OCI-LY1 (cell line): ENCODE results near the gene NFIB.

Source experiments
- CTCF ChIP-seq: fragments of 200-600 bp; sonication (generic), shearing (Covaris generic); IDR thresholded peaks from 2 replicates; pipeline ENCODE4 v1.5.1; 2017; ENCODE audit warnings: mild to moderate bottlenecking, antibody characterized with exemption, low read length, moderate library complexity, mixed read lengths
- EZH2 ChIP-seq: fragments of 200-600 bp; sonication (generic), shearing (Covaris generic); IDR thresholded peaks from 2 replicates; pipeline ENCODE4 v1.8.0; 2017; ENCODE audit warnings: borderline replicate concordance, mixed run types, mild to moderate bottlenecking, antibody characterized with exemption, low read length, moderate library complexity, mixed read lengths

GRCh38 chr9:14170973-14171596 lies 142.9 kb downstream of the NFIB start:
- no peak for TF ChIP-seq CTCF
- TF ChIP-seq EZH2 = no peak
